Osteoblast (primary cell): ENCODE data around the gene FNDC11. TPM values are rescaled to one million over a fixed set of nuclear protein-coding genes. Genes with fewer than 3 reads are reported as not detected.
"Not testable (repeated sequence)": the region's sequence is repeated elsewhere in the genome, so short reads cannot be mapped to it uniquely, and the experiment has no call there.

ENCODE experiments used
- DNase-seq: peaks from one replicate; pipeline ENCODE4 v3.0.0; 2011; ENCODE audit warnings: low spot score, mixed read lengths; ENCODE audit not compliant: insufficient read length; ENCODE audit errors: missing footprints
- H2AFZ ChIP-seq: 2 replicates; pipeline ENCODE4 v1.6.0; 2011; ENCODE audit warnings: mild to moderate bottlenecking, low read length
- H3K27ac ChIP-seq: 2 replicates; pipeline ENCODE4 v1.5.1; 2011; ENCODE audit warnings: mild to moderate bottlenecking, low read depth, low read length, moderate library complexity
- H3K27me3 ChIP-seq: 2 replicates; pipeline ENCODE4 v1.6.0; 2012; ENCODE audit warnings: mild to moderate bottlenecking, control low read depth, inconsistent platforms, low read length, moderate library complexity; ENCODE audit not compliant: insufficient read depth
- H3K36me3 ChIP-seq: 2 replicates; pipeline ENCODE4 v1.5.1; 2011; ENCODE audit warnings: mild to moderate bottlenecking, low read length, control low read depth, moderate library complexity; ENCODE audit not compliant: insufficient read depth
- H3K4me1 ChIP-seq: 2 replicates; pipeline ENCODE4 v1.5.1; 2011; ENCODE audit warnings: mild to moderate bottlenecking, low read length, control low read depth, moderate library complexity; ENCODE audit not compliant: insufficient read depth
- H3K4me2 ChIP-seq: 2 replicates; pipeline ENCODE4 v1.6.0; 2011; ENCODE audit warnings: mild to moderate bottlenecking, low read length; ENCODE audit not compliant: insufficient read depth
- H3K4me3 ChIP-seq: fragments of 200-600 bp; sonication (generic); 3 replicates; pipeline ENCODE4 v1.5.1; 2012; ENCODE audit warnings: mild to moderate bottlenecking, low read length, inconsistent platforms; ENCODE audit not compliant: insufficient read depth
- H3K79me2 ChIP-seq: 2 replicates; pipeline ENCODE4 v1.6.0; 2012; ENCODE audit warnings: mild to moderate bottlenecking, low read length, control low read depth, inconsistent platforms; ENCODE audit not compliant: insufficient read depth
- H3K9me3 ChIP-seq: 2 replicates; pipeline ENCODE4 v1.5.1; 2011; ENCODE audit warnings: low read depth, low read length, control low read depth
- H4K20me1 ChIP-seq: 2 replicates; pipeline ENCODE4 v1.6.0; 2012; ENCODE audit warnings: mild to moderate bottlenecking, low read length, control low read depth; ENCODE audit not compliant: insufficient read depth
- CTCF ChIP-seq: IDR thresholded peaks from 2 replicates; pipeline ENCODE4 v1.5.1; 2011; ENCODE audit warnings: mild to moderate bottlenecking, low read depth, low read length, moderate library complexity; ENCODE audit errors: extremely low read depth
- total RNA-seq: library from RNA; depleted of rRNA; stranded (reverse); fragments of >200 nt; gene quantifications from 2 replicates; pipeline ENCODE4 v1.2.3, GENCODE V29; 2012

FNDC11 gene
- total RNA-seq, 1 donor = not detected

DNA sequence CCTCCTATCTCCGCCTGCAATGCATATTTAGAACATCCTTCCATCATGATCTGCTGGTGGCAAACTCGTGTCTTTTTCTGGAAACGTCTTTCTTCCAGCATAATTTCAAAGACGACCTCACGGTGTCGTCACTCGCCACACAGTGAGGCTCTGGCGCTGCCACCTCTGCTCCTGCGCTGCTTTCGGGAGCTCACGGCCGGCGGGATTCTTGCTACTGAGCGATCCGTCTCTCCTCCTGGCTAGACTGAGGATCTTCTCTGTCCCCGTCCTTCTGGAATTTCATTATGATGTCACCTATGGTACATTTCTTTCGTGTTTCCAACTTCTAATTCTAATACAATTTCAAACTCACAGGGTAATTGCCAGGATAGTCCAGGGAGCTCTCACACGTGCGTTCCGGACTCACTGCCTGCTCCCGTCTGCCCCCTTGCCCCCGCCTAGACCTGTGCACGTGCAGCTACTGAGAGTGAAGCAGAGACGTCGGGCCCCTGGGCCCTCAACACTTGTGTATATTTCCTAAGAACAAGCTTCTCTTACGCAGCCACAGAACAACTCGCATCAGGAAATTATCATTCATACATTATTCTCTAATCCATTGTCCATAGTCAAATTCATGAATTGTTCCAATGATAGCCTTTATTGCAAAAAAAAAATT is 45.6 kb downstream of the FNDC11 start:
- peaks cover 40% of the 10 kb centered on the region for H3K36me3 ChIP-seq

DNA sequence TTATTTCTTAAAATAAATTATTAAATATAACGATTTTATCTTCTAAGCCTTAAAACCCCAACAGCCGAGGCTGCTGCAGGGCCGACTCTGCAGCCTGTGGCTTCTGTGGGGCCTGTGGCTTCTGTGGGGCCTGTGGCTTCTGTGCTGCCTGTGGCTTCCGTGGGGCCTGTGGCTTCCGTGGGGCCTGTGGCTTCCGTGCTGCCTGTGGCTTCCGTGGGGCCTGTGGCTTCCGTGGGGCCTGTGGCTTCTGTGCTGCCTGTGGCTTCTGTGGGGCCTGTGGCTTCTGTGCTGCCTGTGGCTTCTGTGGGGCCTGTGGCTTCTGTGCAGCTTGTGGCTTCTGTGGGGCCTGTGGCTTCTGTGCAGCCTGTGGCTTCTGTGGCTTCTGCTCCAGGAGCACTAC is 47.7 kb downstream of the FNDC11 start:
- not testable (repeated sequence) for H3K27ac ChIP-seq, DNase-seq, H3K27me3 ChIP-seq, H3K4me1 ChIP-seq, H4K20me1 ChIP-seq, H3K4me3 ChIP-seq, H3K79me2 ChIP-seq, H3K9me3 ChIP-seq, H2AFZ ChIP-seq, H3K4me2 ChIP-seq
- H3K36me3 ChIP-seq = peaks cover 31% of the 10 kb centered on the region

More for the DNA sequence above, 45.6 kb downstream of the FNDC11 start:
- H4K20me1 ChIP-seq = peaks cover 9% of the 10 kb centered on the region
- no peak overlapping the region for H2AFZ ChIP-seq
- H3K4me2 ChIP-seq = no peak overlapping the region
- H3K79me2 ChIP-seq = no peaks in the 10 kb centered on the region
- H3K9me3 ChIP-seq = no peaks in the 10 kb centered on the region
- H3K4me3 ChIP-seq = no peak overlapping the region
- H3K27ac ChIP-seq = no peak overlapping the region
- DNase-seq = peak; percentile 73
- peaks cover under 1% of the 10 kb centered on the region for H3K4me1 ChIP-seq
- H3K27me3 ChIP-seq = no peaks in the 10 kb centered on the region
- TF ChIP-seq CTCF = no peak

- no peak overlapping the region for H2AFZ ChIP-seq
- H3K4me2 ChIP-seq = no peak overlapping the region
- DNase-seq = peak; percentile 53
- no peak for TF ChIP-seq CTCF
- H3K79me2 ChIP-seq = peaks cover 8% of the 10 kb centered on the region
- H3K36me3 ChIP-seq = peaks cover 31% of the 10 kb centered on the region
- H4K20me1 ChIP-seq = peaks cover 9% of the 10 kb centered on the region
- no peak overlapping the region for H3K27ac ChIP-seq
- no peaks in the 10 kb centered on the region for H3K9me3 ChIP-seq
- H3K27me3 ChIP-seq = no peaks in the 10 kb centered on the region
- H3K4me1 ChIP-seq = no peaks in the 10 kb centered on the region
- no peak overlapping the region for H3K4me3 ChIP-seq
Measured at GRCh38 chr20:63602321-63602720, 48.4 kb downstream of the FNDC11 start.

Other genes starting within 250 kb of the FNDC11 start
- not detected in 2 replicates for gene CHRNA4, start 192.8 kb upstream of the FNDC11 start, total RNA-seq
- gene KCNQ2, start 81.5 kb upstream of the FNDC11 start, total RNA-seq = 0.36 TPM in 1 of 2 replicates, not detected in the other
- gene EEF1A2, start 55.1 kb upstream of the FNDC11 start, total RNA-seq = not detected in 2 replicates
- 52.2 and 85.4 TPM in 2 replicates for gene PPDPF, start 33.4 kb upstream of the FNDC11 start, total RNA-seq
- under 0.01 TPM in 1 of 2 replicates, not detected in the other for gene PTK6, start 16.8 kb upstream of the FNDC11 start, total RNA-seq
- gene SRMS, start 6.4 kb upstream of the FNDC11 start, total RNA-seq = not detected in 2 replicates
- 23.3 and 27.5 TPM in 2 replicates for gene HELZ2, start 20.1 kb downstream of the FNDC11 start, total RNA-seq
- 7.4 and 9.4 TPM in 2 replicates for gene GMEB2, start 72.9 kb downstream of the FNDC11 start, total RNA-seq
- 1.1 and 2.1 TPM in 2 replicates for gene STMN3, start 99.3 kb downstream of the FNDC11 start, total RNA-seq
- gene RTEL1, start 104.2 kb downstream of the FNDC11 start, total RNA-seq = 10.9 and 11.8 TPM in 2 replicates
- 2.1 and 2.9 TPM in 2 replicates for gene TNFRSF6B, start 142.5 kb downstream of the FNDC11 start, total RNA-seq
- gene ARFRP1, start 153.8 kb downstream of the FNDC11 start, total RNA-seq = 21.7 and 23.0 TPM in 2 replicates
- 15.6 and 18.8 TPM in 2 replicates for gene ZGPAT, start 153.9 kb downstream of the FNDC11 start, total RNA-seq
- gene LIME1, start 182.5 kb downstream of the FNDC11 start, total RNA-seq = 1.8 and 2.9 TPM in 2 replicates
- 27.5 and 29.5 TPM in 2 replicates for gene SLC2A4RG, start 185.6 kb downstream of the FNDC11 start, total RNA-seq